Endodermal cell (in vitro differentiated cells): ENCODE measurements around the gene SMARCA2. TPM values are rescaled to one million over a fixed set of nuclear protein-coding genes. Genes with fewer than 3 reads are reported as not detected.
A peak's percentile ranks its signal among the peaks of the same experiment; 100 is the strongest.

Experiments
- DNase-seq: peaks from one replicate; pipeline ENCODE4 v3.0.0-alpha.2; 2017
- H3K27ac ChIP-seq: 2 replicates; pipeline ENCODE4 v1.5.1; 2013; ENCODE audit warnings: mild to moderate bottlenecking, low read depth, low read length, moderate library complexity
- H3K27me3 ChIP-seq: 2 replicates; pipeline ENCODE4 v1.6.1; 2013; ENCODE audit warnings: mild to moderate bottlenecking, low read length, moderate library complexity; ENCODE audit not compliant: insufficient read depth, control insufficient read depth, poor library complexity, severe bottlenecking
- H3K36me3 ChIP-seq: 2 replicates; pipeline ENCODE4 v1.7.0; 2013; ENCODE audit warnings: mild to moderate bottlenecking, low read length, moderate library complexity; ENCODE audit not compliant: control insufficient read depth, insufficient read depth
- H3K4me1 ChIP-seq: one replicate; pipeline ENCODE4 v1.7.0; 2013; ENCODE audit warnings: low read length; ENCODE audit not compliant: control insufficient read depth, insufficient read depth
- H3K4me3 ChIP-seq: 2 replicates; pipeline ENCODE4 v1.5.1; 2013; ENCODE audit warnings: mild to moderate bottlenecking, low read length, moderate library complexity
- H3K9ac ChIP-seq: 2 replicates; pipeline ENCODE4 v1.6.1; 2013; ENCODE audit warnings: mild to moderate bottlenecking, low read length, moderate library complexity; ENCODE audit not compliant: poor library complexity, severe bottlenecking; ENCODE audit errors: extremely low read depth
- H3K9me3 ChIP-seq: 2 replicates; pipeline ENCODE4 v1.6.1; 2013; ENCODE audit warnings: mild to moderate bottlenecking, low read length, moderate library complexity; ENCODE audit not compliant: control insufficient read depth
- H3K27ac Mint-ChIP-seq: 2 replicates; pipeline ENCODE4 v1.8.0; 2020; ENCODE audit warnings: mixed read lengths
- H3K27me3 Mint-ChIP-seq: 2 replicates; pipeline ENCODE4 v1.8.0; 2021; ENCODE audit warnings: mild to moderate bottlenecking, mixed read lengths; ENCODE audit not compliant: insufficient read depth
- H3K36me3 Mint-ChIP-seq: 2 replicates; pipeline ENCODE4 v1.8.0; 2020; ENCODE audit warnings: low read depth, mixed read lengths
- H3K4me1 Mint-ChIP-seq: 2 replicates; pipeline ENCODE4 v1.8.0; 2020; ENCODE audit warnings: mixed read lengths
- H3K4me3 Mint-ChIP-seq: 2 replicates; pipeline ENCODE4 v1.8.0; 2020; ENCODE audit warnings: mild to moderate bottlenecking, moderate library complexity, mixed read lengths
- H3K9me3 Mint-ChIP-seq: 2 replicates; pipeline ENCODE4 v1.8.0; 2020; ENCODE audit warnings: mild to moderate bottlenecking, mixed read lengths
- WGBS, 2 experiments: methylation state at CpG; one replicate each; pipeline versions ENCODE4 v1.1.5 to v1.1.7; 2013; ENCODE audit warnings: missing lambda C conversion rate in 2 of 2, mixed read lengths in 1 of 2; ENCODE audit not compliant: insufficient coverage in 1 of 2, insufficient read length in 1 of 2; 5-methylcytosine and 5-hydroxymethylcytosine counted together
- total RNA-seq, 2 donors: library from RNA; stranded (reverse); fragmentation: NEBNext Ultra II Directional in 1 of 2; extraction: Animal tissue kit (Norgen Biotek cat#: 25700) in 1 of 2; gene quantifications; 2 replicates in 1 of 2; 3 replicates in 1 of 2; pipeline ENCODE4 v1.2.1, GENCODE V29; 2021
- TF ChIP-seq, protein P1 (sequence below): fragments of 200-600 bp; sonication (generic); conservative IDR thresholded peaks from 2 replicates; pipeline ENCODE4 v1.5.0; 2021; ENCODE audit warnings: antibody characterized with exemption, mild to moderate bottlenecking

Gene SMARCA2
- total RNA-seq, 2 donors from 2014 or later, result 2.6 to 8.6 TPM

DNA sequence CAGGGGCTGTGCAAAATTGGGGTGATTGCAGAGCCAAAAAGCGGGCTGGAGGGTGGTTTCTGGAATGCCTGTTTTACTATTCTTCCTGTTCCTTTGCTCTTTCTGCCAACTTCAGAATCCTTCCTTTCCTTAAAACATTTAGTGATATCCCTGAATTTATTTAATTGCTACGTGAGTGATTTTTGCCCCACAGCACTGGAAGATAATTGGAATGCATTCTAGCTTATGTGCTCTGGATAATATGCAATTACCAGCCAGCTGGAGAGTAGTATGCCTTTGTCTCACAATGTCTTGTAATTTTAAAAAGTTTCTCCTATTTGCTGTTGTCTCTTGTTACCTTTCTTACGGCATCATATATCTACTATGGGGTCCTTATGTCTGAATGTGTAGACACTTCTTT, 115.8 kb downstream of the SMARCA2 start:
- H3K36me3 Mint-ChIP-seq, result no peaks in the 10 kb centered on the region

DNA sequence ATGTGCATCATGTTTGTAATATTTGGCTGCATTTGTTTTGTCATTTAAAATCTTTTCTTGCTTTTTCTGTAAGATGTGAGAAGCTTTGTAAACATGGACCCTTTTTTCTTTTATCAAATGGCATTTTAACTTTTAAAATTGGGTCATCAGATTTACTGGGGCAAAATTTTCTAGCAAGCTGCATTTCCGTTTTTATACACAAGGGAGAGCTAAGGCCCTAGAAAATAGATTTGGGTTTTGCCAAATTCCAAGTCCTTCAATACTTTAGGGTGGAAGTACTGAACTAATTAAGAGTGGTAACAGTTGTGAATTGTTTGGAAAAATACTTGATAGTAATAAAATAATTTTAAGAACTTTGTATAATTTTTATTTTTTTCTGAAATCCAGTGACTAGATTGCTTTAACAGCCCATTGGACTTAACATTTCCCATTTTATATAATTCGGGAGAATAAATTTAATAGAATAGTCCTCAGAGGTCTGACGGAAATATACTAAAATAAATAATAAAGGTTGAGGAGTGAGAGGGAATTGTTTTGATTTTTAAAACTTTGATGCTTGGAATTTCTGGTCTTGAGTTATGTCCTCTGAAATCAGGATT, 117.4 kb downstream of the SMARCA2 start:
- WGBS, 2 experiments, result 67% methylated on average over 3 of the region's 3 CpGs; no CpG with 5 or more reads in 1 of the 2 experiments
- H3K9me3 ChIP-seq, result no peaks in the 10 kb centered on the region

More for the DNA sequence above, 115.8 kb downstream of the SMARCA2 start:
- no peak for DNase-seq
- Mint-ChIP-seq H3K27ac (no peak overlapping the region), H3K9me3 (no peaks in the 10 kb centered on the region), H3K27me3 (peaks cover 4% of the 10 kb centered on the region), H3K4me3 (no peak overlapping the region), H3K4me1 (peaks cover 4% of the 10 kb centered on the region)
- TF ChIP-seq, protein P1, sequence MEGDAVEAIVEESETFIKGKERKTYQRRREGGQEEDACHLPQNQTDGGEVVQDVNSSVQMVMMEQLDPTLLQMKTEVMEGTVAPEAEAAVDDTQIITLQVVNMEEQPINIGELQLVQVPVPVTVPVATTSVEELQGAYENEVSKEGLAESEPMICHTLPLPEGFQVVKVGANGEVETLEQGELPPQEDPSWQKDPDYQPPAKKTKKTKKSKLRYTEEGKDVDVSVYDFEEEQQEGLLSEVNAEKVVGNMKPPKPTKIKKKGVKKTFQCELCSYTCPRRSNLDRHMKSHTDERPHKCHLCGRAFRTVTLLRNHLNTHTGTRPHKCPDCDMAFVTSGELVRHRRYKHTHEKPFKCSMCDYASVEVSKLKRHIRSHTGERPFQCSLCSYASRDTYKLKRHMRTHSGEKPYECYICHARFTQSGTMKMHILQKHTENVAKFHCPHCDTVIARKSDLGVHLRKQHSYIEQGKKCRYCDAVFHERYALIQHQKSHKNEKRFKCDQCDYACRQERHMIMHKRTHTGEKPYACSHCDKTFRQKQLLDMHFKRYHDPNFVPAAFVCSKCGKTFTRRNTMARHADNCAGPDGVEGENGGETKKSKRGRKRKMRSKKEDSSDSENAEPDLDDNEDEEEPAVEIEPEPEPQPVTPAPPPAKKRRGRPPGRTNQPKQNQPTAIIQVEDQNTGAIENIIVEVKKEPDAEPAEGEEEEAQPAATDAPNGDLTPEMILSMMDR, result no peak
- Histone ChIP-seq H3K9ac (no peak overlapping the region), H3K9me3 (no peaks in the 10 kb centered on the region), H3K36me3 (no peaks in the 10 kb centered on the region), H3K4me1 (no peaks in the 10 kb centered on the region), H3K4me3 (no peak overlapping the region), H3K27ac (no peak overlapping the region), H3K27me3 (no peaks in the 10 kb centered on the region)
- whole genome bisulfite sequencing, 2 experiments, result 93 to 100% methylated on average over 1 to 3 of the region's 3 CpGs

GRCh38 chr9:2134391-2134790, 119.2 kb downstream of the SMARCA2 start:
- H3K4me1 Mint-ChIP-seq, result peaks cover 4% of the 10 kb centered on the region
- H3K9ac ChIP-seq, result no peak overlapping the region
- TF ChIP-seq, protein P1, result no peak
- no peak overlapping the region for H3K27ac ChIP-seq
- no peak for DNase-seq
- no peak overlapping the region for H3K4me3 ChIP-seq
- no peak overlapping the region for H3K4me3 Mint-ChIP-seq
- no peaks in the 10 kb centered on the region for H3K36me3 Mint-ChIP-seq
- H3K27ac Mint-ChIP-seq, result peak overlapping the region; percentile 41
- H3K9me3 ChIP-seq, result no peaks in the 10 kb centered on the region
- H3K27me3 Mint-ChIP-seq, result no peaks in the 10 kb centered on the region
- no peaks in the 10 kb centered on the region for H3K36me3 ChIP-seq
- H3K4me1 ChIP-seq, result no peaks in the 10 kb centered on the region
- WGBS, 2 experiments, result 74% methylated on average over 2 of the region's 2 CpGs; no CpG with 5 or more reads in 1 of the 2 experiments
- no peaks in the 10 kb centered on the region for H3K27me3 ChIP-seq
- H3K9me3 Mint-ChIP-seq, result no peaks in the 10 kb centered on the region

More for the DNA sequence above, 117.4 kb downstream of the SMARCA2 start:
- Histone ChIP-seq H3K36me3 (no peaks in the 10 kb centered on the region), H3K9ac (no peak overlapping the region), H3K4me3 (no peak overlapping the region), H3K27me3 (no peaks in the 10 kb centered on the region), H3K4me1 (no peaks in the 10 kb centered on the region), H3K27ac (no peak overlapping the region)
- no peaks in the 10 kb centered on the region for H3K36me3 Mint-ChIP-seq
- TF ChIP-seq, protein P1, result peak; percentile 87
- H3K9me3 Mint-ChIP-seq, result no peaks in the 10 kb centered on the region
- H3K27me3 Mint-ChIP-seq, result no peaks in the 10 kb centered on the region
- H3K27ac Mint-ChIP-seq, result no peak overlapping the region
- no peak overlapping the region for H3K4me3 Mint-ChIP-seq
- DNase-seq, result no peak
- peaks cover 4% of the 10 kb centered on the region for H3K4me1 Mint-ChIP-seq
